Panc1 (cell line): ENCODE measurements around the gene NXT1. TPM values are rescaled to one million over a fixed set of nuclear protein-coding genes. Genes with fewer than 3 reads are reported as not detected.

Experiments used
- ATAC-seq: fragments of 200-7000 bp; cut with Tn5 transposase; 2 replicates; pipeline ENCODE4 v1.9.1; 2020; ENCODE audit warnings: mild to moderate bottlenecking, moderate library complexity
- BruUV-seq: library from RNA; stranded (reverse); fragments of 400-500 nt; replicated peaks from 2 replicates; lab custom pipeline; 2021; lab: Mats Ljungman, UMichigan
- CTCF ChIA-PET: fragments of 300-600 bp; sonication (Branson Sonifier 250); formaldehyde crosslinking; loops from one replicate; lab custom pipeline; 2022; ENCODE audit warnings: antibody characterized with exemption; lab: Charles Lee
- POLR2A ChIA-PET: fragments of 300-600 bp; sonication (Branson Sonifier 250); formaldehyde crosslinking; loops from one replicate; lab custom pipeline; 2022; ENCODE audit warnings: antibody characterized with exemption; lab: Charles Lee
- DNase-seq: peaks from one replicate; pipeline ENCODE4 v3.0.0-alpha.2; 2010; ENCODE audit warnings: low read depth, low spot score
- H3K27ac ChIP-seq: 2 replicates; pipeline ENCODE4 v1.5.1; 2011; ENCODE audit warnings: mild to moderate bottlenecking, low read length, inconsistent platforms
- H3K27me3 ChIP-seq: fragments of 200-500 bp; sonication (Bioruptor generic); 2 replicates; pipeline ENCODE4 v1.6.0; 2014; ENCODE audit warnings: low read length, inconsistent platforms; ENCODE audit not compliant: control insufficient read depth, insufficient read depth
- H3K36me3 ChIP-seq: fragments of 200-500 bp; sonication (Bioruptor generic); 2 replicates; pipeline ENCODE4 v1.5.1; 2014; ENCODE audit warnings: inconsistent platforms, mild to moderate bottlenecking, low read length, moderate library complexity; ENCODE audit not compliant: control insufficient read depth, insufficient read depth
- H3K4me1 ChIP-seq: 2 replicates; pipeline ENCODE4 v1.5.1; 2011; ENCODE audit warnings: inconsistent platforms, mild to moderate bottlenecking, low read length, moderate library complexity; ENCODE audit not compliant: control insufficient read depth, insufficient read depth
- H3K4me3 ChIP-seq, 2 experiments: 2 replicates each; pipeline ENCODE4 v1.5.1; 2011 to 2012; ENCODE audit warnings: low read depth in 2 of 2, low read length in 2 of 2, mild to moderate bottlenecking in 2 of 2, inconsistent platforms in 1 of 2, moderate library complexity in 1 of 2
- H3K9me3 ChIP-seq: fragments of 200-500 bp; sonication (Bioruptor generic); 2 replicates; pipeline ENCODE4 v1.5.1; 2014; ENCODE audit warnings: low read depth, mild to moderate bottlenecking, inconsistent platforms, low read length, moderate library complexity; ENCODE audit not compliant: control insufficient read depth, insufficient read depth
- CTCF ChIP-seq: fragments of 450-650 bp; IDR thresholded peaks from 2 replicates; pipeline ENCODE4 v1.5.1; 2017; ENCODE audit warnings: mild to moderate bottlenecking
- POLR2AphosphoS5 ChIP-seq: IDR thresholded peaks from 2 replicates; pipeline ENCODE4 v1.6.1; 2012; ENCODE audit warnings: mild to moderate bottlenecking, low read depth, low read length, moderate library complexity
- REST ChIP-seq, 2 experiments: IDR thresholded peaks; 2 replicates each; pipeline ENCODE4 v1.6.1; 2011 to 2012; ENCODE audit warnings: low read depth in 2 of 2, control low read depth in 1 of 2, low read length in 1 of 2, mild to moderate bottlenecking in 1 of 2, moderate library complexity in 1 of 2; ENCODE audit not compliant: insufficient read depth in 1 of 2
- SIN3A ChIP-seq: IDR thresholded peaks from 2 replicates; pipeline ENCODE4 v1.6.1; 2012; ENCODE audit warnings: low read depth, mild to moderate bottlenecking, low read length, moderate library complexity, borderline replicate concordance; ENCODE audit not compliant: insufficient read depth
- TCF7L2 ChIP-seq: IDR thresholded peaks from 2 replicates; pipeline ENCODE4 v1.6.1; 2011; ENCODE audit warnings: mild to moderate bottlenecking, low read depth, low read length, inconsistent platforms
- in situ Hi-C: cut with HindIII; loops from 2 replicates; pipeline ENCODE4 v1.10.0; 2016; ENCODE audit warnings: low sequenced_read_pairs, low pct_unique_long_range_greater_than_20kb
- intact Hi-C: fragments of 100-400 bp; cut with micrococcal nuclease; formaldehyde crosslinking; loops from one replicate; pipeline ENCODE4 v1.10.0; 2022; ENCODE audit not compliant: unreplicated experiment
- total RNA-seq: library from RNA; stranded (reverse); gene quantifications from one replicate; pipeline ENCODE4 v1.2.1, GENCODE V29; 2021; ENCODE audit not compliant: unreplicated experiment

NXT1 gene
- total RNA-seq, 1 experiment from 2014 or later = 31.3 TPM

GRCh38 chr20:23344336-23344735, 6.3 kb upstream of the NXT1 start:
- TF ChIP-seq TCF7L2 = no peak
- no peak for TF ChIP-seq POLR2AphosphoS5
- no peak for TF ChIP-seq CTCF
- TF ChIP-seq REST (IDR thresholded peaks at IDR 0.05; ENCODE audit: insufficient read depth in 1 of 2, low read depth in 2 of 2, low read length in 1 of 2) = no peak
- TF ChIP-seq SIN3A = no peak
- Histone ChIP-seq H3K27me3 (no peaks in the 10 kb centered on the region), H3K36me3 (no peaks in the 10 kb centered on the region), H3K27ac (no peak overlapping the region), H3K9me3 (no peaks in the 10 kb centered on the region), H3K4me3 (no peak overlapping the region), H3K4me1 (peaks cover 5% of the 10 kb centered on the region)
- intact Hi-C loops (loop anchor here (10.0 kb wide), 2 partner anchors 90 to 1010 kb away; no protein-coding TSS in a partner anchor), in situ Hi-C loops (no loop called here)
- ChIA-PET POLR2A (no interaction called here), CTCF (interaction anchor here (0.7 kb wide), 1 partner anchor 646 kb away, joined by 3 read pairs; no protein-coding TSS in a partner anchor)
- no TSS peak for BruUV-seq
- DNase-seq = no peak
- ATAC-seq = no peak

- TF ChIP-seq SIN3A = no peak
- TF ChIP-seq REST (IDR thresholded peaks at IDR 0.05; ENCODE audit: insufficient read depth in 1 of 2, low read depth in 2 of 2, low read length in 1 of 2) = no peak
- TF ChIP-seq TCF7L2 = no peak
- TF ChIP-seq POLR2AphosphoS5 = no peak
- TF ChIP-seq CTCF = no peak
- intact Hi-C loops (loop anchor here (10.0 kb wide), 2 partner anchors 91 to 1011 kb away; no protein-coding TSS in a partner anchor), in situ Hi-C loops (no loop called here)
- no peaks in the 10 kb centered on the region for H3K27me3 ChIP-seq
- BruUV-seq = no TSS peak
- ChIA-PET CTCF (no interaction called here), POLR2A (no interaction called here)
- DNase-seq (no peak), ATAC-seq (no peak)
- H3K9me3 ChIP-seq = no peaks in the 10 kb centered on the region
- peaks cover 8% of the 10 kb centered on the region for H3K4me1 ChIP-seq
- no peak overlapping the region for H3K4me3 ChIP-seq
- no peaks in the 10 kb centered on the region; the same call in 1 of the 2 replicates for H3K36me3 ChIP-seq
- H3K27ac ChIP-seq = no peak overlapping the region
Observed at GRCh38 chr20:23346002-23346401, 4.6 kb upstream of the NXT1 start.
